Measurements from ENCODE around the gene ZBTB20. TPM values are rescaled to one million over a fixed set of nuclear protein-coding genes. Genes with fewer than 3 reads are reported as not detected.

ZBTB20 gene
- total and polyA plus RNA-seq, 2 donors (not counting 1 experiment from before 2014, with no cell fraction given): 4.0 to 123 TPM

DNA sequence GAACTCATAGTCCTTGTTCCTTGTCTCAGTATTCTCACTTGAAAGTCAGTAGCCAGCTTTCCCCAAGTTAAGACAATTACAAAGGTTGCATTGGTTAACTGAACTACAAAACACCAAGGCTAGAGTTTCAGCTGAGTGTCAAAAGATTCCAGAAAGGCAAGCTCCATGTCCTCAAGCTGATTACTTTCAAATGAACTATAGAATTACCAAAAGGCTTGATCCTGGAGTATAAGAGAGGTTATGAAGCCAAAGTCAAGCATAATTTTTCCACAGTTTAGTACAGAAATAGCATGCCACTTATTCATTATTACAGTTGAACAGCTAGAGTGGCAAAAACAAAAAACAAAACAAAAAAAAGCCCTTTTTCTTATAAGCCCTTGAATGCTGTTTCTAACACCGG, 51.9 kb downstream of the ZBTB20 start:
- Histone ChIP-seq H3K27ac (ENCODE audit: low read length in 2 of 2) (no peak overlapping the region), H3K9me3 (ENCODE audit: control extremely low read depth in 1 of 3, control insufficient read depth in 2 of 3, insufficient read depth in 1 of 3, low read length in 2 of 3) (no peaks in the 10 kb centered on the region), H3K36me3 (replicated peaks in 1 of 2; ENCODE audit: control extremely low read depth in 1 of 2, control insufficient read depth in 1 of 2, extremely low read depth in 1 of 2, insufficient read depth in 2 of 2, low read length in 1 of 2) (no peaks in the 10 kb centered on the region), H2AFZ (ENCODE audit: insufficient read depth, low read depth, low read length, poor library complexity, severe bottlenecking) (no peak overlapping the region), H3K4me1 (ENCODE audit: control insufficient read depth in 2 of 2, insufficient read depth in 2 of 2, low read length in 2 of 2) (peaks cover 2 to 10% of the 10 kb centered on the region in 2 donors), H3K9ac (ENCODE audit: low read length) (no peak overlapping the region), H3K27me3 (replicated peaks in 1 of 4; ENCODE audit: control extremely low read depth in 1 of 4, control insufficient read depth in 3 of 4, insufficient read depth in 4 of 4, low read length in 3 of 4) (no peaks in the 10 kb centered on the region), H3K4me3 (ENCODE audit: control extremely low read depth in 1 of 5, extremely low read depth in 1 of 5, insufficient read depth in 1 of 5, low read depth in 2 of 5, low read length in 4 of 5) (no peak overlapping the region), H4K20me1 (ENCODE audit: control insufficient read depth, insufficient read depth, low read length, poor library complexity, severe bottlenecking) (no peaks in the 10 kb centered on the region), H3K4me2 (replicated peaks; ENCODE audit: low read depth, low read length, poor library complexity, severe bottlenecking) (no peak overlapping the region), H3K79me2 (ENCODE audit: control insufficient read depth, insufficient read depth, low read length) (peaks cover 11% of the 10 kb centered on the region)
- Mint-ChIP-seq H3K27ac (no peak overlapping the region), H3K4me3 (no peak overlapping the region), H3K27me3 (no peaks in the 10 kb centered on the region), H3K4me1 (peaks cover 19% of the 10 kb centered on the region), H3K9me3 (ENCODE audit: insufficient read depth) (no peaks in the 10 kb centered on the region)
- POLR2A ChIA-PET: no interaction called here
- no peak for DNase-seq
- intact Hi-C loops (cut with micrococcal nuclease): no loop called here
- TF ChIP-seq, protein P1, sequence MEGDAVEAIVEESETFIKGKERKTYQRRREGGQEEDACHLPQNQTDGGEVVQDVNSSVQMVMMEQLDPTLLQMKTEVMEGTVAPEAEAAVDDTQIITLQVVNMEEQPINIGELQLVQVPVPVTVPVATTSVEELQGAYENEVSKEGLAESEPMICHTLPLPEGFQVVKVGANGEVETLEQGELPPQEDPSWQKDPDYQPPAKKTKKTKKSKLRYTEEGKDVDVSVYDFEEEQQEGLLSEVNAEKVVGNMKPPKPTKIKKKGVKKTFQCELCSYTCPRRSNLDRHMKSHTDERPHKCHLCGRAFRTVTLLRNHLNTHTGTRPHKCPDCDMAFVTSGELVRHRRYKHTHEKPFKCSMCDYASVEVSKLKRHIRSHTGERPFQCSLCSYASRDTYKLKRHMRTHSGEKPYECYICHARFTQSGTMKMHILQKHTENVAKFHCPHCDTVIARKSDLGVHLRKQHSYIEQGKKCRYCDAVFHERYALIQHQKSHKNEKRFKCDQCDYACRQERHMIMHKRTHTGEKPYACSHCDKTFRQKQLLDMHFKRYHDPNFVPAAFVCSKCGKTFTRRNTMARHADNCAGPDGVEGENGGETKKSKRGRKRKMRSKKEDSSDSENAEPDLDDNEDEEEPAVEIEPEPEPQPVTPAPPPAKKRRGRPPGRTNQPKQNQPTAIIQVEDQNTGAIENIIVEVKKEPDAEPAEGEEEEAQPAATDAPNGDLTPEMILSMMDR (IDR thresholded peaks at IDR 0.05): no peak
- no peak for TF ChIP-seq EZH2 (IDR thresholded peaks at IDR 0.05; ENCODE audit: borderline replicate concordance, insufficient read depth, low read depth, low read length, poor library complexity, severe bottlenecking)
- no CpG with 5 or more reads among the region's 1 CpG for WGBS (ENCODE audit: insufficient coverage)
- CTCF ChIA-PET: interaction anchor here (0.6 to 6.9 kb wide), 5 partner anchors 72 to 1197 kb away, joined by 3 to 89 read pairs (median 9); no protein-coding TSS in a partner anchor
- ATAC-seq (ENCODE audit: low read depth): no peak

GRCh38 chr3:115092220-115092791, 54.8 kb downstream of the ZBTB20 start:
- H3K79me2 ChIP-seq (ENCODE audit: control insufficient read depth, insufficient read depth, low read length): peaks cover 30% of the 10 kb centered on the region
- Mint-ChIP-seq H3K4me1 (peaks cover 6% of the 10 kb centered on the region), H3K27ac (no peak overlapping the region), H3K27me3 (no peaks in the 10 kb centered on the region), H3K4me3 (no peak overlapping the region), H3K9me3 (ENCODE audit: insufficient read depth) (no peaks in the 10 kb centered on the region)
- 0% methylated on average over 2 of the region's 4 CpGs for WGBS (ENCODE audit: insufficient coverage)
- no peak overlapping the region for H2AFZ ChIP-seq (ENCODE audit: insufficient read depth, low read depth, low read length, poor library complexity, severe bottlenecking)
- no peaks in the 10 kb centered on the region for H3K9me3 ChIP-seq (ENCODE audit: control extremely low read depth in 1 of 3, control insufficient read depth in 2 of 3, insufficient read depth in 1 of 3, low read length in 2 of 3)
- no peaks in the 10 kb centered on the region for H3K36me3 ChIP-seq (replicated peaks in 1 of 2; ENCODE audit: control extremely low read depth in 1 of 2, control insufficient read depth in 1 of 2, extremely low read depth in 1 of 2, insufficient read depth in 2 of 2, low read length in 1 of 2)
- no peaks in the 10 kb centered on the region for H3K27me3 ChIP-seq (replicated peaks in 1 of 4; ENCODE audit: control extremely low read depth in 1 of 4, control insufficient read depth in 3 of 4, insufficient read depth in 4 of 4, low read length in 3 of 4)
- peak; percentile 69 for DNase-seq
- H3K27ac ChIP-seq (ENCODE audit: low read length in 2 of 2): no peak overlapping the region
- no peak overlapping the region for H3K4me2 ChIP-seq (replicated peaks; ENCODE audit: low read depth, low read length, poor library complexity, severe bottlenecking)
- TF ChIP-seq EZH2 (IDR thresholded peaks at IDR 0.05; ENCODE audit: borderline replicate concordance, insufficient read depth, low read depth, low read length, poor library complexity, severe bottlenecking): no peak
- TF ChIP-seq, protein P1 (IDR thresholded peaks at IDR 0.05): peak; percentile 82
- peaks cover 11% of the 10 kb centered on the region for H4K20me1 ChIP-seq (ENCODE audit: control insufficient read depth, insufficient read depth, low read length, poor library complexity, severe bottlenecking)
- ChIA-PET POLR2A (no interaction called here), CTCF (interaction anchor here (0.6 to 6.9 kb wide), 24 partner anchors 9 to 918 kb away, joined by 3 to 89 read pairs (median 5); no protein-coding TSS in a partner anchor)
- peak; percentile 33 for ATAC-seq (ENCODE audit: low read depth)
- H3K4me1 ChIP-seq (ENCODE audit: control insufficient read depth in 2 of 2, insufficient read depth in 2 of 2, low read length in 2 of 2): no peaks in the 10 kb centered on the region
- no peak overlapping the region for H3K9ac ChIP-seq (ENCODE audit: low read length)
- no peak overlapping the region for H3K4me3 ChIP-seq (ENCODE audit: control extremely low read depth in 1 of 5, extremely low read depth in 1 of 5, insufficient read depth in 1 of 5, low read depth in 2 of 5, low read length in 4 of 5)
- intact Hi-C loops (cut with micrococcal nuclease): loop anchor here (1.0 to 5.0 kb wide), 5 partner anchors 54 to 720 kb away; partner anchors contain the start of gene ZBTB20

All from B cell (primary cell).